HepG2 (cell line): ENCODE data around the gene CFAP69. TPM values are rescaled to one million over a fixed set of nuclear protein-coding genes. Genes with fewer than 3 reads are reported as not detected.

ENCODE experiments used
- ATAC-seq: fragments of 200-7000 bp; cut with Tn5 transposase; 3 replicates; pipeline ENCODE4 v1.9.1; 2020; ENCODE audit warnings: mild to moderate bottlenecking, moderate library complexity
- BruUV-seq: library from RNA; stranded (reverse); fragments of 400-500 nt; replicated peaks from 2 replicates; lab custom pipeline; 2021; lab: Mats Ljungman, UMichigan
- CTCF ChIA-PET: fragments of 300-600 bp; formaldehyde crosslinking; extraction: SDS; loops from one replicate; lab custom pipeline; 2021; ENCODE audit warnings: low total read pairs, inconsistent platforms, low intra/inter-chr PET ratio; lab: Yijun Ruan, JAX
- POLR2A ChIA-PET: fragments of 350-600 bp; sonication (Branson Sonifier 250); formaldehyde crosslinking; loops from one replicate; lab custom pipeline; 2020; ENCODE audit warnings: antibody characterized with exemption, inconsistent platforms; lab: Yijun Ruan, JAX
- DNase-seq: peaks from one replicate; pipeline ENCODE4 v3.0.0-alpha.2; 2015; ENCODE audit warnings: low spot score
- FAIRE-seq: peaks from 3 replicates; lab custom pipeline; 2011; peaks lifted over from hg19 to GRCh38; lab: Jason Lieb, UNC
- H2AFZ ChIP-seq: one replicate; pipeline ENCODE4 v1.6.1; 2011; ENCODE audit warnings: low read length, inconsistent platforms
- H3K27ac ChIP-seq: fragments of 300-600 bp; 3 replicates; pipeline ENCODE4 v1.8.0; 2011; ENCODE audit warnings: mixed run types, mild to moderate bottlenecking, mixed read lengths, low read length, inconsistent platforms; ENCODE audit not compliant: insufficient read depth; ENCODE audit errors: extremely low read length
- H3K27me3 ChIP-seq, 2 experiments: fragments of 200-600 bp in 1 of 2; 2 replicates in 1 of 2; 3 replicates in 1 of 2; pipeline versions ENCODE4 v1.6.0 to v1.8.0; 2011; ENCODE audit warnings: low read length in 2 of 2, mild to moderate bottlenecking in 2 of 2, moderate library complexity in 2 of 2, inconsistent platforms in 1 of 2; ENCODE audit not compliant: insufficient read depth in 2 of 2, control insufficient read depth in 1 of 2
- H3K36me3 ChIP-seq, 2 experiments: fragments of 200-600 bp in 1 of 2; replicated peaks in 1 of 2; 2 replicates in 1 of 2; 3 replicates in 1 of 2; pipeline versions ENCODE4 v1.5.1 to v1.8.0; 2011; ENCODE audit warnings: low read length in 2 of 2, inconsistent platforms in 1 of 2; ENCODE audit not compliant: insufficient read depth in 2 of 2, control insufficient read depth in 1 of 2
- H3K4me1 ChIP-seq: 2 replicates; pipeline ENCODE4 v1.5.1; 2012; ENCODE audit warnings: low read length, inconsistent platforms; ENCODE audit not compliant: insufficient read depth
- H3K4me2 ChIP-seq: 2 replicates; pipeline ENCODE4 v1.6.0; 2011; ENCODE audit warnings: low read depth, low read length, inconsistent platforms
- H3K4me3 ChIP-seq, 3 experiments: fragments of 200-600 bp in 1 of 3; sonication (generic), shearing (Covaris generic) in 1 of 3; replicated peaks in 1 of 3; 2 replicates each; pipeline ENCODE4 v1.5.1; 2011 to 2016; ENCODE audit warnings: low read length in 3 of 3, inconsistent platforms in 2 of 3, low read depth in 2 of 3, mild to moderate bottlenecking in 2 of 3, control low read depth in 1 of 3, mixed read lengths in 1 of 3; ENCODE audit not compliant: insufficient read depth in 1 of 3
- H3K79me2 ChIP-seq: one replicate; pipeline ENCODE4 v1.6.1; 2011; ENCODE audit warnings: low read length, inconsistent platforms; ENCODE audit not compliant: insufficient read depth
- H3K9ac ChIP-seq: 2 replicates; pipeline ENCODE4 v1.6.0; 2011; ENCODE audit warnings: mild to moderate bottlenecking, low read depth, low read length, inconsistent platforms; ENCODE audit not compliant: insufficient read depth
- H3K9me3 ChIP-seq: 2 replicates; pipeline ENCODE4 v1.5.1; 2012; ENCODE audit warnings: mild to moderate bottlenecking, low read length
- H4K20me1 ChIP-seq: 2 replicates; pipeline ENCODE4 v1.6.0; 2011; ENCODE audit warnings: inconsistent platforms, mild to moderate bottlenecking, low read length, moderate library complexity; ENCODE audit not compliant: insufficient read depth
- DMAP1 ChIP-seq: IDR thresholded peaks from 2 replicates; pipeline ENCODE4 v1.6.1; 2016
- NR2F2 ChIP-seq: IDR thresholded peaks from 2 replicates; pipeline ENCODE4 v1.6.1; 2012; ENCODE audit warnings: low read depth, inconsistent platforms, borderline replicate concordance
- NRL ChIP-seq: sonication (generic); formaldehyde crosslinking; IDR thresholded peaks from 2 replicates; pipeline ENCODE4 v1.5.0; 2020; ENCODE audit warnings: missing genetic modification reagents, mild to moderate bottlenecking, moderate library complexity, borderline replicate concordance
- RBM22 ChIP-seq: fragments of 200-400 bp; formaldehyde crosslinking; optimal IDR thresholded peaks from 2 replicates; pipeline ENCODE3; 2017; ENCODE audit warnings: mild to moderate bottlenecking, low read length, moderate library complexity
- SSRP1 ChIP-seq: IDR thresholded peaks from 2 replicates; pipeline ENCODE4 v1.6.1; 2016; ENCODE audit warnings: control low read depth
- TBX3 ChIP-seq: fragments of 450-650 bp; IDR thresholded peaks from 2 replicates; pipeline ENCODE4 v1.6.1; 2017; ENCODE audit warnings: antibody characterized with exemption, mild to moderate bottlenecking, inconsistent platforms, borderline replicate concordance
- ZNF274 ChIP-seq: sonication (generic); formaldehyde crosslinking; IDR thresholded peaks from 2 replicates; pipeline ENCODE4 v1.5.1; 2020; ENCODE audit warnings: mild to moderate bottlenecking, missing genetic modification reagents
- ZNF563 ChIP-seq: sonication (generic); formaldehyde crosslinking; IDR thresholded peaks from 2 replicates; pipeline ENCODE4 v1.8.0; 2022; ENCODE audit warnings: mild to moderate bottlenecking, moderate library complexity, missing genetic modification reagents
- WGBS: methylation state at CpG from one replicate; pipeline ENCODE4 v1.1.6; 2017; ENCODE audit warnings: low lambda C conversion rate; 5-methylcytosine and 5-hydroxymethylcytosine counted together
- in situ Hi-C: cut with HindIII; loops from 2 replicates; pipeline ENCODE4 v1.10.0; 2017; ENCODE audit warnings: low pct_unique_long_range_greater_than_20kb; ENCODE audit not compliant: extremely low pct_ligation_motif_present
- intact Hi-C: fragments of 100-400 bp; cut with micrococcal nuclease; formaldehyde crosslinking; loops from one replicate; pipeline ENCODE4 v1.10.0; 2022; ENCODE audit not compliant: unreplicated experiment
- polyA plus RNA-seq, 8 experiments: library from polyadenylated mRNA; depleted of rRNA in 3 of 8; stranded (reverse) in 7 of 8; unstranded in 1 of 8; fragments of >200 nt; fragmentation: Illumina TruSeq in 4 of 8; extraction: Trizol in 4 of 8; gene quantifications; 2 replicates each; pipeline versions ENCODE4 v1.2.1 to v1.2.3, GENCODE V29; 2011 to 2016; ENCODE audit warnings: low read depth in 4 of 8, missing spikeins in 1 of 8, mixed read lengths in 1 of 8; ENCODE audit not compliant: insufficient read depth in 1 of 8
- total RNA-seq, 5 experiments: library from RNA; depleted of rRNA; stranded (reverse); fragments of >200 nt; fragmentation: Illumina TruSeq; extraction: Trizol; gene quantifications; 2 replicates each; pipeline ENCODE4 v1.2.3, GENCODE V29; 2016; ENCODE audit warnings: low read depth in 1 of 5
- TF ChIP-seq, protein P1 (sequence below): sonication (generic); formaldehyde crosslinking; IDR thresholded peaks from 2 replicates; pipeline ENCODE4 v1.5.1; 2020; ENCODE audit warnings: mild to moderate bottlenecking, moderate library complexity, missing genetic modification reagents
- TF ChIP-seq, protein P2 (sequence below): sonication (generic); formaldehyde crosslinking; IDR thresholded peaks from 2 replicates; pipeline ENCODE4 v1.4.0; 2020; ENCODE audit warnings: missing genetic modification reagents
- TF ChIP-seq, protein P3 (sequence below): sonication (generic); formaldehyde crosslinking; IDR thresholded peaks from 2 replicates; pipeline ENCODE4 v1.8.0; 2022; ENCODE audit warnings: missing genetic modification reagents, low read depth, mild to moderate bottlenecking, borderline replicate concordance

CFAP69 gene
- total and polyA plus RNA-seq, 2 of the 13 experiments (the other 11 are each of a cell fraction or from before 2014, with no cell fraction given): 2.2 to 4.0 TPM

DNA sequence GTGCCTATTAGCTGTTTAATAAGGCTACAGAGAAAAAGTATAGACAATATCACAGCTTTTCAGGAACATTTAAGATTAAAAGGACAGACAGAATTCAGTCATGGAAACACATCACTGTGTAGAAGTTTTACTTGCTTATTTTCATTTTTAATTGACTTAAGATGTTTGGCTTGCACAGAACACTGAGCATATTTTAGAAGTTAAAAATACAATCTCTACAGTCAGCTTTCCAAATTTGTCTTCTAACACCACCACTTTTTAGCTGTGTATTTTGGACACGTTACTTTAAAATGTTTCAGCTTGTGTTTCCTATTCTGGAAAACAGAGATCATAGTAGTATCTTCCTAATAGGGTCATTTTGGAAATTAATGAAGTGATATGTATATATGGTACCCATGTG, 11.8 kb downstream of the CFAP69 start:
- intact Hi-C loops: no loop called here
- TF ChIP-seq, protein P1, sequence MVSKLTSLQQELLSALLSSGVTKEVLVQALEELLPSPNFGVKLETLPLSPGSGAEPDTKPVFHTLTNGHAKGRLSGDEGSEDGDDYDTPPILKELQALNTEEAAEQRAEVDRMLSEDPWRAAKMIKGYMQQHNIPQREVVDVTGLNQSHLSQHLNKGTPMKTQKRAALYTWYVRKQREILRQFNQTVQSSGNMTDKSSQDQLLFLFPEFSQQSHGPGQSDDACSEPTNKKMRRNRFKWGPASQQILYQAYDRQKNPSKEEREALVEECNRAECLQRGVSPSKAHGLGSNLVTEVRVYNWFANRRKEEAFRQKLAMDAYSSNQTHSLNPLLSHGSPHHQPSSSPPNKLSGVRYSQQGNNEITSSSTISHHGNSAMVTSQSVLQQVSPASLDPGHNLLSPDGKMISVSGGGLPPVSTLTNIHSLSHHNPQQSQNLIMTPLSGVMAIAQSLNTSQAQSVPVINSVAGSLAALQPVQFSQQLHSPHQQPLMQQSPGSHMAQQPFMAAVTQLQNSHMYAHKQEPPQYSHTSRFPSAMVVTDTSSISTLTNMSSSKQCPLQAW: no peak
- TF ChIP-seq ZNF563: no peak
- TF ChIP-seq SSRP1 (CRISPR knock-in tag): no peak
- TF ChIP-seq, all 625 proteins: peak for 0
- no peaks in the 10 kb centered on the region for H3K9me3 ChIP-seq
- no TSS peak for BruUV-seq
- H3K27ac ChIP-seq: no peak overlapping the region
- no peak overlapping the region for H2AFZ ChIP-seq
- ATAC-seq (no peak), DNase-seq (no peak), FAIRE-seq (no peak)
- no peak overlapping the region for H3K9ac ChIP-seq
- ChIA-PET POLR2A (no interaction called here), CTCF (no interaction called here)
- H3K4me2 ChIP-seq: no peak overlapping the region
- no peaks in the 10 kb centered on the region for H3K27me3 ChIP-seq
- H4K20me1 ChIP-seq: no peaks in the 10 kb centered on the region; the same call in 1 of the 2 replicates
- no peaks in the 10 kb centered on the region for H3K4me1 ChIP-seq
- no peaks in the 10 kb centered on the region for H3K36me3 ChIP-seq
- WGBS: 95% methylated on average over 1 of the region's 1 CpG
- H3K79me2 ChIP-seq: no peaks in the 10 kb centered on the region
- in situ Hi-C loops: no loop called here
- no peak overlapping the region for H3K4me3 ChIP-seq

DNA sequence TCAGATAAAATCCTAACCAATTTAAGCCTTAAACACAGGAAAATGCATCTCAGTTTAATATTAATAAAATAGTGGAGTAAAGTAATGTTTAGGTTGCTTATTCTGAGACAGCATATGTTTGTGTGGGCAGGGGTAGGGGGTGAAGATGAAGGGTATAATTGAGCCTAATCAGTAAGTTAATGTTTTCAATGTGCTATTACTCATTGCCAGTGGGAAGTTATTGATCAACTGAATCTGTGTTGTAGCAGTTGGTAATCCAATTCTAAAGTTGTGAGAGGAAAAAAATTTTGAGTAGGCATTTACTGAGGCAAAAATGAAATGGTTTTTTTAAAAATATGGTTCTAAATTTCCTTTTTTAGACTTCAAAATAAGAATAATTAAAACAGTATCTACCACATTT, 16.5 kb downstream of the CFAP69 start:
- intact Hi-C loops: loop anchor here (10.0 kb wide), 1 partner anchor 143 kb away; the partner anchor contains the start of gene CLDN12
- FAIRE-seq: no peak
- Histone ChIP-seq H4K20me1 (no peaks in the 10 kb centered on the region), H3K27me3 (no peaks in the 10 kb centered on the region), H3K4me2 (no peak overlapping the region), H3K9ac (no peak overlapping the region), H3K36me3 (no peaks in the 10 kb centered on the region), H3K79me2 (no peaks in the 10 kb centered on the region), H2AFZ (no peak overlapping the region)
- no peak for DNase-seq
- no peak for ATAC-seq
- POLR2A ChIA-PET: no interaction called here
- BruUV-seq: no TSS peak
- in situ Hi-C loops: loop anchor here (10.0 kb wide), 1 partner anchor 107 kb away; the partner anchor contains the start of gene STEAP1
- TF ChIP-seq DMAP1 (CRISPR knock-in tag) (no peak), NRL (CRISPR knock-in tag) (no peak), NR2F2 (no peak), TBX3 (no peak), ZNF274 (CRISPR knock-in tag) (no peak), RBM22 (no peak)
- TF ChIP-seq, protein P2, sequence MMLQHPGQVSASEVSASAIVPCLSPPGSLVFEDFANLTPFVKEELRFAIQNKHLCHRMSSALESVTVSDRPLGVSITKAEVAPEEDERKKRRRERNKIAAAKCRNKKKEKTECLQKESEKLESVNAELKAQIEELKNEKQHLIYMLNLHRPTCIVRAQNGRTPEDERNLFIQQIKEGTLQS (CRISPR knock-in tag): no peak
- TF ChIP-seq, protein P3, sequence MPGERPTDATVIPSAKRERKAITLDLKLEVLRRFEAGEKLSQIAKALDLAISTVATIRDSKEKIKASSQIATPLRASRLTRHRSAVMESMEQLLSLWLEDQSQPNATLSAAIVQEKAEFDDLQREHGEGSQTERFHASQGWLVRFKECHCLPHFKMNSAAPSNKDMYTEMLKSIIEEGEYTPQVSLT (CRISPR knock-in tag): no peak
- TF ChIP-seq, all 625 proteins: peak for 0
- Histone ChIP-seq H3K4me3 (no peak overlapping the region), H3K27ac (no peak overlapping the region), H3K4me1 (peaks cover 6% of the 10 kb centered on the region), H3K9me3 (no peaks in the 10 kb centered on the region)
- CTCF ChIA-PET: interaction anchor here (2.0 to 2.4 kb wide), 2 partner anchors 107 to 109 kb away, joined by 13 to 19 read pairs; partner anchors contain the start of gene STEAP1
